Body of pancreas (tissue), 4 donors: Measurements from ENCODE around the gene EXOC2.

Experiments
- CTCF ChIP-seq, 7 experiments: fragments of 450-650 bp in 4 of 7; fragments of 200-600 bp in 3 of 7; sonication (generic) in 3 of 7; IDR thresholded peaks; one replicate each; pipeline ENCODE4 v1.5.1; 2016 to 2019; ENCODE audit warnings: antibody characterized with exemption in 7 of 7
- POLR2A ChIP-seq, 3 donors: fragments of 450-650 bp; IDR thresholded peaks; one replicate each; pipeline ENCODE4 v1.6.1; 2016; ENCODE audit warnings: antibody characterized with exemption in 3 of 3, mild to moderate bottlenecking in 2 of 3

- TF ChIP-seq CTCF (IDR thresholded peaks at IDR 0.05), result no peak
- TF ChIP-seq POLR2A (IDR thresholded peaks at IDR 0.05), result no peak
These were observed 205.0 kb downstream of the EXOC2 start for GRCh38 chr6:487956-488355.
